Mucosa of rectum (tissue), 2 donors: ENCODE measurements around the gene ASXL2.

Source experiments
- H3K27ac ChIP-seq, 2 donors: one replicate each; pipeline ENCODE4 v1.7.0; 2013; ENCODE audit warnings: inconsistent platforms in 2 of 2, low read depth in 2 of 2, low read length in 2 of 2
- H3K27me3 ChIP-seq, 2 donors: one replicate each; pipeline ENCODE4 v1.7.0; 2013; ENCODE audit warnings: low read length in 2 of 2; ENCODE audit not compliant: control insufficient read depth in 2 of 2, insufficient read depth in 2 of 2
- H3K36me3 ChIP-seq, 2 donors: one replicate each; pipeline ENCODE4 v1.7.0; 2013; ENCODE audit warnings: low read length in 2 of 2; ENCODE audit not compliant: control insufficient read depth in 2 of 2, insufficient read depth in 2 of 2
- H3K4me1 ChIP-seq, 2 donors: one replicate each; pipeline ENCODE4 v1.7.0; 2013; ENCODE audit warnings: low read length in 2 of 2, mild to moderate bottlenecking in 1 of 2; ENCODE audit not compliant: control insufficient read depth in 2 of 2, insufficient read depth in 2 of 2
- H3K4me3 ChIP-seq, 2 donors: one replicate each; pipeline ENCODE4 v1.7.0; 2013; ENCODE audit warnings: low read length in 2 of 2
- H3K9ac ChIP-seq, 2 donors: one replicate each; pipeline ENCODE4 v1.7.0; 2013; ENCODE audit warnings: low read length in 2 of 2, low read depth in 1 of 2, mild to moderate bottlenecking in 1 of 2
- H3K9me3 ChIP-seq, 2 donors: one replicate each; pipeline ENCODE4 v1.7.0; 2013; ENCODE audit warnings: low read length in 2 of 2; ENCODE audit not compliant: control insufficient read depth in 2 of 2
- donor health status: healthy.
- donor health status: Normal muscosa, but diverticular disease.

ASXL2 gene

GRCh38 chr2:25743132-25743830, 135.0 kb downstream of the ASXL2 start:
- no peaks in the 10 kb centered on the region for H3K27me3 ChIP-seq
- no peak overlapping the region for H3K9ac ChIP-seq
- H3K4me1 ChIP-seq, result no peaks in the 10 kb centered on the region
- H3K36me3 ChIP-seq, result peaks cover 25 to 38% of the 10 kb centered on the region in 2 donors
- H3K9me3 ChIP-seq, result no peaks in the 10 kb centered on the region
- H3K4me3 ChIP-seq, result no peak overlapping the region
- no peak overlapping the region for H3K27ac ChIP-seq

- H3K27ac ChIP-seq, result no peak overlapping the region
Measured at GRCh38 chr2:25742501-25742900, 135.8 kb downstream of the ASXL2 start.

GRCh38 chr2:25740810-25741381, 137.4 kb downstream of the ASXL2 start:
- H3K4me3 ChIP-seq, result no peak overlapping the region
- H3K36me3 ChIP-seq, result peaks cover 25 to 32% of the 10 kb centered on the region in 2 donors
- H3K9ac ChIP-seq, result no peak overlapping the region
- H3K9me3 ChIP-seq, result no peaks in the 10 kb centered on the region
- H3K27me3 ChIP-seq, result no peaks in the 10 kb centered on the region
- H3K4me1 ChIP-seq, result no peaks in the 10 kb centered on the region
- no peak overlapping the region for H3K27ac ChIP-seq

More at GRCh38 chr2:25742501-25742900, 135.8 kb downstream of the ASXL2 start:
- Histone ChIP-seq H3K27me3 (no peaks in the 10 kb centered on the region), H3K36me3 (peaks cover 25 to 36% of the 10 kb centered on the region in 2 donors), H3K9me3 (no peaks in the 10 kb centered on the region), H3K4me3 (no peak overlapping the region), H3K9ac (no peak overlapping the region), H3K4me1 (no peaks in the 10 kb centered on the region)

- Histone ChIP-seq H3K4me1 (no peaks in the 10 kb centered on the region), H3K9me3 (no peaks in the 10 kb centered on the region), H3K27ac (no peak overlapping the region)
Measured at GRCh38 chr2:25738383-25739343, 139.6 kb downstream of the ASXL2 start.

GRCh38 chr2:25736899-25737515, 141.3 kb downstream of the ASXL2 start:
- Histone ChIP-seq H3K27me3 (no peaks in the 10 kb centered on the region), H3K9ac (no peak overlapping the region), H3K9me3 (no peaks in the 10 kb centered on the region), H3K27ac (no peak overlapping the region), H3K4me3 (no peak overlapping the region), H3K4me1 (no peaks in the 10 kb centered on the region), H3K36me3 (peaks cover 3% of the 10 kb centered on the region in 2 donors)

More at GRCh38 chr2:25738383-25739343, 139.6 kb downstream of the ASXL2 start:
- Histone ChIP-seq H3K4me3 (no peak overlapping the region), H3K36me3 (peaks cover 19 to 20% of the 10 kb centered on the region in 2 donors), H3K27me3 (no peaks in the 10 kb centered on the region), H3K9ac (no peak overlapping the region)

- Histone ChIP-seq H3K4me3 (no peak overlapping the region), H3K27me3 (no peaks in the 10 kb centered on the region), H3K9ac (no peak overlapping the region), H3K4me1 (no peaks in the 10 kb centered on the region), H3K27ac (no peak overlapping the region), H3K9me3 (no peaks in the 10 kb centered on the region), H3K36me3 (no peaks in the 10 kb centered on the region)
Measured at GRCh38 chr2:25735835-25736234, 142.5 kb downstream of the ASXL2 start.

GRCh38 chr2:25728559-25728958, 149.7 kb downstream of the ASXL2 start:
- Histone ChIP-seq H3K4me1 (no peaks in the 10 kb centered on the region), H3K9ac (no peak overlapping the region), H3K4me3 (no peak overlapping the region), H3K9me3 (no peaks in the 10 kb centered on the region), H3K36me3 (no peaks in the 10 kb centered on the region), H3K27ac (no peak overlapping the region), H3K27me3 (no peaks in the 10 kb centered on the region)

GRCh38 chr2:25726522-25726921, 151.8 kb downstream of the ASXL2 start:
- no peak overlapping the region for H3K27ac ChIP-seq
- H3K9ac ChIP-seq, result no peak overlapping the region
- no peaks in the 10 kb centered on the region for H3K27me3 ChIP-seq
- no peaks in the 10 kb centered on the region for H3K4me1 ChIP-seq
- no peaks in the 10 kb centered on the region for H3K36me3 ChIP-seq
- no peaks in the 10 kb centered on the region for H3K9me3 ChIP-seq
- no peak overlapping the region for H3K4me3 ChIP-seq

- H3K27me3 ChIP-seq, result no peaks in the 10 kb centered on the region
- no peaks in the 10 kb centered on the region for H3K9me3 ChIP-seq
- no peaks in the 10 kb centered on the region for H3K36me3 ChIP-seq
- no peak overlapping the region for H3K4me3 ChIP-seq
- H3K9ac ChIP-seq, result no peak overlapping the region
- H3K4me1 ChIP-seq, result no peaks in the 10 kb centered on the region
- H3K27ac ChIP-seq, result no peak overlapping the region
Measured at GRCh38 chr2:25725877-25726276, 152.4 kb downstream of the ASXL2 start.
